ENCODE measurements around the gene TYW5.

Gene TYW5

GRCh38 chr2:199911052-199911876, 44.0 kb downstream of the TYW5 start, which contains the start of gene C2orf69:
C2orf69 (plus strand) TSS chr2:199911293; CDS start chr2:199911439, 146 bp downstream.
- TF ChIP-seq CTCF (IDR thresholded peaks at IDR 0.05) (no peak), ZFX (IDR thresholded peaks at IDR 0.05; ENCODE audit: borderline replicate concordance) (no peak)
- peak within 1 kb of the TSS; percentile 93 for H3K27ac ChIP-seq

- peak overlapping the region; percentile 93 for H3K27ac ChIP-seq
- TF ChIP-seq CTCF (IDR thresholded peaks at IDR 0.05): no peak
- no peak for TF ChIP-seq ZFX (IDR thresholded peaks at IDR 0.05; ENCODE audit: borderline replicate concordance)
Observed at GRCh38 chr2:199910338-199911051, 44.8 kb downstream of the TYW5 start.

GRCh38 chr2:199907008-199907714, 48.1 kb downstream of the TYW5 start:
- H3K27ac ChIP-seq: no peak overlapping the region
- TF ChIP-seq CTCF (IDR thresholded peaks at IDR 0.05) (no peak), ZFX (IDR thresholded peaks at IDR 0.05; ENCODE audit: borderline replicate concordance) (no peak)

GRCh38 chr2:199903111-199903510, 52.2 kb downstream of the TYW5 start:
- H3K27ac ChIP-seq: no peak overlapping the region
- TF ChIP-seq CTCF (IDR thresholded peaks at IDR 0.05) (no peak), ZFX (IDR thresholded peaks at IDR 0.05; ENCODE audit: borderline replicate concordance) (no peak)

DNA sequence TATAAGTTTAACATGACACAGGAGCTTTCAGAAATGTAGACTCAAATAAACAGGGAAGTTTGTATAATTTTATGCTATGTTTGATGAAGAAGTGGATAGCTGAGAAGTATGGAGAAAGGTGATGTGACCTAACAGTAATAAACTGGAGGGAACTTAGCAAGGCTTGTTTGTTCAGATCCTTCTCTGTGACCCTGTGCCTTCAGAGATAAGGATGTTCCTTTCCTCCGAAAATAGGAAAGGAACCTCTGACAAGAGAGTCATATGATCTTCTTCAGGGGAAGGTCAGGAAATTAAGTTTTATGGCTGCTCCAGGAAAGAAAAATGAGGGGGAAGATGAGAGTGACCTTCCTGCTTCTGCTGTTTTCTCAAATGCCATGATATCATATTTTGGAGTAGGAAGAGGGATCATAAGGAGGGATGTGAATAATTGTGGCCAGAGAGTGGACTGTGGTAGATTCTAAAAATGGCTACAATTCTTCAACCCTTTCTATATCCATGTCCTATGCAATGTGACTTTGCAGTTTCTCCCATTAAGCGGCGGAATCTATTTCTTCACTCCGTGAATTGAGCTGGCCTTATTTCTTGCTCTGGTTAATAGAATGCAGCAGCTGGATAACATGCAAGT, 52.7 kb downstream of the TYW5 start:
- no peak overlapping the region for H3K27ac ChIP-seq

GRCh38 chr2:199901942-199902341, 53.3 kb downstream of the TYW5 start:
- no peak overlapping the region for H3K27ac ChIP-seq
- TF ChIP-seq CTCF (IDR thresholded peaks at IDR 0.05) (no peak), ZFX (IDR thresholded peaks at IDR 0.05; ENCODE audit: borderline replicate concordance) (no peak)

More for the DNA sequence above, 52.7 kb downstream of the TYW5 start:
- TF ChIP-seq ZFX (IDR thresholded peaks at IDR 0.05; ENCODE audit: borderline replicate concordance) (no peak), CTCF (IDR thresholded peaks at IDR 0.05) (no peak)
